ENCODE data around the gene ZNF530. TPM values are rescaled to one million over a fixed set of nuclear protein-coding genes. Genes with fewer than 3 reads are reported as not detected.

ZNF530 gene
- total and polyA plus RNA-seq, 9 of the 15 experiments (the other 6 are each of a cell fraction or from before 2014, with no cell fraction given) = 0.28 to 5.9 (median 4.0) TPM

GRCh38 chr19:57583104-57583520 is 16.6 kb upstream of the ZNF530 start:
- no peak for DNase-seq (ENCODE audit: extremely low read depth in 1 of 4, low spot score in 3 of 4)
- Histone ChIP-seq H3K9me1 (ENCODE audit: control insufficient read depth, insufficient read depth, low read length) (no peaks in the 10 kb centered on the region), H4K20me1 (replicated peaks; ENCODE audit: control insufficient read depth, insufficient read depth, low read length) (no peaks in the 10 kb centered on the region), H3K4me2 (ENCODE audit: insufficient read depth, low read length) (no peak overlapping the region), H3K9ac (ENCODE audit: insufficient read depth in 1 of 2, low read depth in 2 of 2, low read length in 2 of 2) (no peak overlapping the region), H3K9me3 (replicated peaks; ENCODE audit: control insufficient read depth, insufficient read depth, low read depth, low read length) (peaks cover 3% of the 10 kb centered on the region; the same call in 1 of the 2 replicates), H3K4me1 (replicated peaks in 1 of 2; ENCODE audit: control insufficient read depth in 2 of 2, insufficient read depth in 2 of 2, low read length in 2 of 2) (peaks cover 0 to 15% of the 10 kb centered on the region in 2 experiments; a peak in 1 of 5 replicates), H3K4me3 (no peak overlapping the region), H3K79me2 (ENCODE audit: control insufficient read depth, insufficient read depth, low read length) (no peaks in the 10 kb centered on the region), H3K27ac (ENCODE audit: extremely low read depth, low read depth, low read length) (no peak overlapping the region), H3K36me3 (ENCODE audit: control insufficient read depth, insufficient read depth, low read length) (no peaks in the 10 kb centered on the region), H3K27me3 (ENCODE audit: control insufficient read depth in 2 of 2, insufficient read depth in 2 of 2, low read length in 2 of 2) (no peaks in the 10 kb centered on the region), H2AFZ (ENCODE audit: low read depth, low read length) (no peak overlapping the region)
- no peak for TF ChIP-seq MAFK (IDR thresholded peaks at IDR 0.05; ENCODE audit: low read length)
- no peak for TF ChIP-seq USF2 (CRISPR knock-in tag; IDR thresholded peaks at IDR 0.05)
- no peak for TF ChIP-seq THAP7 (CRISPR knock-in tag; IDR thresholded peaks at IDR 0.05)
- BruUV-seq (replicated peaks) = no TSS peak
- WGBS (ENCODE audit: insufficient coverage, low coverage, missing lambda C conversion rate) = 14% methylated on average over 9 of the region's 21 CpGs
- no peak for FAIRE-seq
- POLR2A ChIA-PET = interaction anchor here (0.6 kb wide), 1 partner anchor 22 kb away, joined by 3 read pairs; no protein-coding TSS in a partner anchor
- CTCF ChIA-PET (ENCODE audit: low intra/inter-chr PET ratio) = no interaction called here
- intact Hi-C loops (cut with micrococcal nuclease) (no loop called here), in situ Hi-C loops (cut with MboI) (no loop called here)
- no peak for ATAC-seq

Measured in K562 (cell line).